Caco-2 (cell line): ENCODE data around the gene CDS2. TPM values are rescaled to one million over a fixed set of nuclear protein-coding genes. Genes with fewer than 3 reads are reported as not detected.

Experiments used
- BruUV-seq: library from RNA; stranded (reverse); fragments of 400-500 nt; replicated peaks from 2 replicates; lab custom pipeline; 2021; lab: Mats Ljungman, UMichigan
- CTCF ChIA-PET: fragments of 300-600 bp; sonication (Branson Sonifier 250); formaldehyde crosslinking; loops from one replicate; lab custom pipeline; 2022; ENCODE audit warnings: antibody characterized with exemption; lab: Charles Lee
- POLR2A ChIA-PET: fragments of 300-600 bp; sonication (Branson Sonifier 250); formaldehyde crosslinking; loops from one replicate; lab custom pipeline; 2022; ENCODE audit warnings: antibody characterized with exemption; lab: Charles Lee
- DNase-seq, 2 experiments: peaks; one replicate each; pipeline versions ENCODE4 v3.0.0 to v3.0.0-alpha.2; 2020 to 2022
- H3K27me3 ChIP-seq: replicated peaks from 2 replicates; pipeline ENCODE4 v1.6.0; 2011; ENCODE audit warnings: low read length; ENCODE audit not compliant: control insufficient read depth, insufficient read depth
- H3K36me3 ChIP-seq: 2 replicates; pipeline ENCODE4 v1.5.1; 2011; ENCODE audit warnings: low read length; ENCODE audit not compliant: control insufficient read depth, insufficient read depth
- H3K4me1 ChIP-seq: fragments of 250-450 bp; sonication (Bioruptor Pico); 2 replicates; pipeline ENCODE4 v1.5.1; 2020; ENCODE audit warnings: mild to moderate bottlenecking
- H3K4me3 ChIP-seq: 2 replicates; pipeline ENCODE4 v1.5.1; 2011; ENCODE audit warnings: low read depth, mild to moderate bottlenecking, control low read depth, low read length
- H3K9me3 ChIP-seq: fragments of 250-450 bp; sonication (Bioruptor Pico); 2 replicates; pipeline ENCODE4 v1.5.1; 2020; ENCODE audit warnings: mild to moderate bottlenecking, moderate library complexity
- H3K27ac Mint-ChIP-seq: one replicate; pipeline ENCODE4 v1.8.0; 2022; ENCODE audit warnings: mixed read lengths; ENCODE audit not compliant: unreplicated experiment
- H3K27me3 Mint-ChIP-seq: one replicate; pipeline ENCODE4 v1.8.0; 2022; ENCODE audit warnings: mixed read lengths; ENCODE audit not compliant: insufficient read depth, unreplicated experiment
- H3K36me3 Mint-ChIP-seq: one replicate; pipeline ENCODE4 v1.8.0; 2022; ENCODE audit warnings: mild to moderate bottlenecking, mixed read lengths; ENCODE audit not compliant: insufficient read depth, unreplicated experiment
- H3K4me1 Mint-ChIP-seq: one replicate; pipeline ENCODE4 v1.8.0; 2022; ENCODE audit warnings: low read depth, mixed read lengths; ENCODE audit not compliant: unreplicated experiment
- H3K4me3 Mint-ChIP-seq: one replicate; pipeline ENCODE4 v1.8.0; 2022; ENCODE audit warnings: mild to moderate bottlenecking, moderate library complexity, mixed read lengths; ENCODE audit not compliant: unreplicated experiment
- H3K9me3 Mint-ChIP-seq: one replicate; pipeline ENCODE4 v1.8.0; 2022; ENCODE audit warnings: mixed read lengths; ENCODE audit not compliant: unreplicated experiment
- intact Hi-C: fragments of 100-400 bp; cut with micrococcal nuclease; formaldehyde crosslinking; loops from one replicate; pipeline ENCODE4 v1.10.0; 2022; ENCODE audit not compliant: unreplicated experiment
- total RNA-seq: library from RNA; stranded (reverse); gene quantifications from 2 replicates; pipeline ENCODE4 v1.2.3, GENCODE V29; 2022
- TF ChIP-seq, protein P1 (sequence below), 2 experiments: fragments of 200-600 bp in 1 of 2; IDR thresholded peaks; 1 replicate in 1 of 2; 2 replicates in 1 of 2; pipeline versions ENCODE4 v1.5.1 to v1.8.0; 2011 to 2022; ENCODE audit warnings: antibody characterized with exemption in 1 of 2, control low read depth in 1 of 2, inconsistent platforms in 1 of 2, low read depth in 1 of 2, low read length in 1 of 2, mild to moderate bottlenecking in 1 of 2, moderate library complexity in 1 of 2; ENCODE audit not compliant: insufficient read depth in 1 of 2, severe bottlenecking in 1 of 2, unreplicated experiment in 1 of 2

Gene CDS2
- total RNA-seq, 1 experiment from 2014 or later = 53.8 TPM

DNA sequence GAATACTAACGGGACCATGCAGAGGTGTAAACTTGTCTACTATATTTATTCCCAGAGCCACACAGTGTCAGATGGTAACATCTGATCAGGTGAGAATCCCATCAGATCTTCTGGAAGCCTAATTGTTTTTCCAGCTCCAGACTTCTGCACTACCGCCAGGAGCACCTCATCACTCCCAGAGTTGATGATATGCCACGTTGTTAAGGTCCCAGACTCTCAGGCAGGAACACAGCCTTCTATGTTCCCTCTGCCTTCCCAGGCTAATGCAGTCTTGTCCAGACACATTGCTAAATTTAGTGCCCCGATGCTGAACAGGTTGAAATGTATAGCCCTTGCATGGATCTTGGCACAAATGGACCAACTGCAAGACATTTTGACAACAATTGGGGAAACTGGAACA, 103.7 kb downstream of the CDS2 start:
- H3K36me3 Mint-ChIP-seq = no peaks in the 10 kb centered on the region
- Histone ChIP-seq H3K36me3 (no peaks in the 10 kb centered on the region), H3K27me3 (no peaks in the 10 kb centered on the region), H3K4me3 (no peak overlapping the region), H3K9me3 (no peaks in the 10 kb centered on the region), H3K4me1 (no peaks in the 10 kb centered on the region; the same call in 1 of the 2 replicates)
- TF ChIP-seq, protein P1, sequence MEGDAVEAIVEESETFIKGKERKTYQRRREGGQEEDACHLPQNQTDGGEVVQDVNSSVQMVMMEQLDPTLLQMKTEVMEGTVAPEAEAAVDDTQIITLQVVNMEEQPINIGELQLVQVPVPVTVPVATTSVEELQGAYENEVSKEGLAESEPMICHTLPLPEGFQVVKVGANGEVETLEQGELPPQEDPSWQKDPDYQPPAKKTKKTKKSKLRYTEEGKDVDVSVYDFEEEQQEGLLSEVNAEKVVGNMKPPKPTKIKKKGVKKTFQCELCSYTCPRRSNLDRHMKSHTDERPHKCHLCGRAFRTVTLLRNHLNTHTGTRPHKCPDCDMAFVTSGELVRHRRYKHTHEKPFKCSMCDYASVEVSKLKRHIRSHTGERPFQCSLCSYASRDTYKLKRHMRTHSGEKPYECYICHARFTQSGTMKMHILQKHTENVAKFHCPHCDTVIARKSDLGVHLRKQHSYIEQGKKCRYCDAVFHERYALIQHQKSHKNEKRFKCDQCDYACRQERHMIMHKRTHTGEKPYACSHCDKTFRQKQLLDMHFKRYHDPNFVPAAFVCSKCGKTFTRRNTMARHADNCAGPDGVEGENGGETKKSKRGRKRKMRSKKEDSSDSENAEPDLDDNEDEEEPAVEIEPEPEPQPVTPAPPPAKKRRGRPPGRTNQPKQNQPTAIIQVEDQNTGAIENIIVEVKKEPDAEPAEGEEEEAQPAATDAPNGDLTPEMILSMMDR (IDR thresholded peaks at IDR 0.05; ENCODE audit: insufficient read depth in 1 of 2, low read depth in 1 of 2, low read length in 1 of 2, severe bottlenecking in 1 of 2, unreplicated experiment in 1 of 2) = no peak
- intact Hi-C loops = no loop called here
- DNase-seq = no peak
- ChIA-PET POLR2A (no interaction called here), CTCF (interaction anchor here (1.0 kb wide), 1 partner anchor 25 kb away, joined by 3 read pairs; no protein-coding TSS in a partner anchor)
- H3K9me3 Mint-ChIP-seq = no peaks in the 10 kb centered on the region
- H3K4me3 Mint-ChIP-seq = no peak overlapping the region
- H3K4me1 Mint-ChIP-seq = no peaks in the 10 kb centered on the region
- no peak overlapping the region for H3K27ac Mint-ChIP-seq
- H3K27me3 Mint-ChIP-seq = peaks cover 11% of the 10 kb centered on the region
- no TSS peak for BruUV-seq

DNA sequence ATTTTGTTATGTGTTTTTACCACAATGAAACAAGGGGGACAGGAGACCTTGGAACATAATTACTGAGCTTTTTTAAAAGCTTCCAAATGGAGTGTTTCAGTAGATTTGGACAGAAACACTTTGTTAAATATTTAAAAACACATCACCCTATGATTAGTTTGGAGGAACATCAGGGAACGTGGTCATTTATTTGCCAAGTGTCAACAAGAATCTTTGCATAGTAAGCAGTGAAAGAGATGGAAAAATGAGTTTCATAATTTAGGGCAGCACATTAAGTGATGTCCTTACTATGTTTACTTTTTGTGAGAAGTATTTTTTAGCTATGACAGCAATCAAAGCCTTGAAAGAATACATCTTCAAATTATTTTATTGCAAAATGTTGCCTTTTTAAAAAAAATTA, 107.3 kb downstream of the CDS2 start:
- Mint-ChIP-seq H3K9me3 (no peaks in the 10 kb centered on the region), H3K27ac (no peak overlapping the region), H3K27me3 (peaks cover 15% of the 10 kb centered on the region), H3K36me3 (no peaks in the 10 kb centered on the region), H3K4me3 (no peak overlapping the region), H3K4me1 (no peaks in the 10 kb centered on the region)
- CTCF ChIA-PET = no interaction called here
- no peaks in the 10 kb centered on the region for H3K36me3 ChIP-seq
- POLR2A ChIA-PET = no interaction called here
- TF ChIP-seq, protein P1 (IDR thresholded peaks at IDR 0.05; ENCODE audit: insufficient read depth in 1 of 2, low read depth in 1 of 2, low read length in 1 of 2, severe bottlenecking in 1 of 2, unreplicated experiment in 1 of 2) = no peak
- intact Hi-C loops = no loop called here
- H3K9me3 ChIP-seq = no peaks in the 10 kb centered on the region
- no peaks in the 10 kb centered on the region; the same call in 1 of the 2 replicates for H3K4me1 ChIP-seq
- BruUV-seq = no TSS peak
- no peaks in the 10 kb centered on the region for H3K27me3 ChIP-seq
- no peak overlapping the region for H3K4me3 ChIP-seq
- DNase-seq = no peak

DNA sequence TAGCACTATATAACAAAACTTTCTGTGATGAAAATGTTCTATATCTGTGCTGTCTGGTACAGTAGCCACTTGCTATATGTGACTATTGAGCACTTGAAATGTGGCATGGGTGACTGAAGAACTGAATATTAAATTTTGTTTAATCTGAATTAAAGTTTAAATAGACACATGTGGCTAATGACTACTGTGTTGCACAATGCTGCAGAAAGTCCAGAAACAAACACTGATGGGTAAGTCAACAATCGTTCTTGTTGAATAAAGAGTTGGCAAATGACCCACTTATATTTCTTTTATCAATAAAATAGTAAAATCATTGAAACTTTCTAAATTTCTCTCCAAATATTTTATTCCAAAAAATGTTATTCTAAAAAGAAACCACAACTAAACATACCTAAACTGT, 108.2 kb downstream of the CDS2 start:
- ChIA-PET CTCF (no interaction called here), POLR2A (no interaction called here)
- TF ChIP-seq, protein P1 (IDR thresholded peaks at IDR 0.05; ENCODE audit: insufficient read depth in 1 of 2, low read depth in 1 of 2, low read length in 1 of 2, severe bottlenecking in 1 of 2, unreplicated experiment in 1 of 2) = no peak
- no peaks in the 10 kb centered on the region for H3K4me1 Mint-ChIP-seq
- H3K4me3 Mint-ChIP-seq = no peak overlapping the region
- H3K36me3 Mint-ChIP-seq = no peaks in the 10 kb centered on the region
- no peaks in the 10 kb centered on the region for H3K27me3 ChIP-seq
- no peak for DNase-seq
- H3K36me3 ChIP-seq = no peaks in the 10 kb centered on the region
- no peaks in the 10 kb centered on the region for H3K9me3 ChIP-seq
- no peaks in the 10 kb centered on the region for H3K9me3 Mint-ChIP-seq
- H3K4me3 ChIP-seq = no peak overlapping the region
- no peak overlapping the region for H3K27ac Mint-ChIP-seq
- no TSS peak for BruUV-seq
- intact Hi-C loops = no loop called here
- H3K27me3 Mint-ChIP-seq = peaks cover 20% of the 10 kb centered on the region
- no peaks in the 10 kb centered on the region for H3K4me1 ChIP-seq

Other genes with a start within 250 kb of the CDS2 start
- gene SLC23A2, start 125.5 kb upstream of the CDS2 start, total RNA-seq = 26.4 and 37.3 TPM in 2 replicates
- gene TMEM230, start 13.9 kb upstream of the CDS2 start, total RNA-seq = 120 and 129 TPM in 2 replicates
- gene PCNA, start 7.0 kb upstream of the CDS2 start, total RNA-seq = 233 and 258 TPM in 2 replicates
- gene PROKR2, start 189.9 kb downstream of the CDS2 start, total RNA-seq = not detected in 2 replicates